Muscle of leg (tissue), 11 donors: ENCODE measurements around the gene FZR1. TPM values are rescaled to one million over a fixed set of nuclear protein-coding genes. Genes with fewer than 3 reads are reported as not detected.

Experiments used
- DNase-seq: peaks from one replicate; pipeline ENCODE4 v3.0.0; 2013
- H3K27ac ChIP-seq: one replicate; pipeline ENCODE4 v1.5.1; 2013; ENCODE audit warnings: mild to moderate bottlenecking, low read length, control low read depth
- H3K27me3 ChIP-seq: one replicate; pipeline ENCODE4 v1.6.1; 2013; ENCODE audit warnings: low read length; ENCODE audit not compliant: control insufficient read depth, insufficient read depth
- H3K36me3 ChIP-seq: one replicate; pipeline ENCODE4 v1.6.1; 2013; ENCODE audit warnings: low read length; ENCODE audit not compliant: control insufficient read depth, insufficient read depth
- H3K4me1 ChIP-seq: one replicate; pipeline ENCODE4 v1.6.1; 2013; ENCODE audit warnings: low read length; ENCODE audit not compliant: control insufficient read depth, insufficient read depth
- H3K4me3 ChIP-seq: one replicate; pipeline ENCODE4 v1.5.1; 2013; ENCODE audit warnings: low read length, control low read depth
- H3K9me3 ChIP-seq: replicated peaks from 2 replicates; pipeline ENCODE4 v1.6.1; 2013; ENCODE audit warnings: low read depth, low read length; ENCODE audit not compliant: control insufficient read depth
- WGBS: methylation state at CpG from one replicate; pipeline ENCODE4 v1.1.5; 2013; ENCODE audit warnings: missing lambda C conversion rate; ENCODE audit not compliant: insufficient coverage; 5-methylcytosine and 5-hydroxymethylcytosine counted together
- polyA plus RNA-seq, 8 donors: library from polyadenylated mRNA; unstranded; fragments of 120-200 nt; gene quantifications; one replicate each; pipeline versions ENCODE4 v1.2.1 to v1.2.3, GENCODE V29; 2013; ENCODE audit warnings: inconsistent platforms in 1 of 8, low replicate concordance in 1 of 8; ENCODE audit not compliant: insufficient read length in 8 of 8, insufficient read depth in 1 of 8
- total RNA-seq: library from RNA; stranded (reverse); fragments of 120-200 nt; gene quantifications from one replicate; pipeline ENCODE4 v1.2.4, GENCODE V29; 2013

FZR1 gene
- total and polyA plus RNA-seq, 9 donors: 20.8 to 47.3 (median 31.1) TPM

DNA sequence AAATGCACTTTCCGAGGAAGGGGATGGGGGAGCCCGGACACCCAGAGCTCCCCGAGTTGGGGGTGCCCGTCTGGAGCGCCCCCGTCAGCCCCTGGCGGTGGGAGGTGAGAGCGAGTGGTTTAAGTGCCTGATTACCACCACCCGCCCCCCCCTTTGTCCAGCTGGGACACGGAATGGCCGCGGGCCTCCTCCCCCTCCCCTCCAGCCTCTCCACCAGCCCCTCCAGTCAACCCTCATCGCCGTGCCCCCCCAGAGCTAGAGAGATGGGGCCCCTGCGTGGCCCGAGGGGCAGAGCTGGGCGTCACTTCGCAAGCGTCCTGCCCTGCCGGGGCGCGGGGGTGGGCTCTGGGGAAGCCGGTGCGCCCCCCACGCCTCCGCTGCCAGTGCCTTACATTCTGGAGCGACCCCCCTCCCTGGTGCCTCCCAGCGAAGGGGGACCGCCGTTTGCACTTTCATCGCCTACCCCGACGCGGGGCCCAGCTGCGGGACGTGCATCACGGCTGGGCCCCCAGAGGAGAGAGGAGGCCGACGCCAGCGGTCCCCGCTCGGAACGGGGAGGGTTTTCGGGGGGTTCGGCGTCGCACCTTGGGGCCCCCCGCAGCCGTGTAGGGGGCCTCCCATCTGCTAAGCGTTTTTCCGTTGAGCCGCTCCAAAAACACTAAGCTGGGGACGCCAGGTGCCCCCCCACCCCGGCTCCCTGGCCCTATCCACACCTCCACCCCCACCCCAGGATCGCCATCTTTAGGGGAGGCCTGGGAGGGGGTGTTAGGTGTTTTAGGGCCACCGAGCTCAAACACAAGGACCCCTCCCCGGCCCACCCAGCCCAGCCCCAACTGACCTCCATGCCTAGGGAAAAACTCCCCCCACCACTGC lies 42.2 kb upstream of the FZR1 start:
- Histone ChIP-seq H3K4me3 (no peak overlapping the region), H3K27ac (no peak overlapping the region), H3K27me3 (no peaks in the 10 kb centered on the region), H3K36me3 (peaks cover 26% of the 10 kb centered on the region), H3K4me1 (peaks cover 22% of the 10 kb centered on the region), H3K9me3 (peaks cover 5% of the 10 kb centered on the region)
- DNase-seq: no peak
- 32% methylated on average over 25 of the region's 57 CpGs for WGBS

DNA sequence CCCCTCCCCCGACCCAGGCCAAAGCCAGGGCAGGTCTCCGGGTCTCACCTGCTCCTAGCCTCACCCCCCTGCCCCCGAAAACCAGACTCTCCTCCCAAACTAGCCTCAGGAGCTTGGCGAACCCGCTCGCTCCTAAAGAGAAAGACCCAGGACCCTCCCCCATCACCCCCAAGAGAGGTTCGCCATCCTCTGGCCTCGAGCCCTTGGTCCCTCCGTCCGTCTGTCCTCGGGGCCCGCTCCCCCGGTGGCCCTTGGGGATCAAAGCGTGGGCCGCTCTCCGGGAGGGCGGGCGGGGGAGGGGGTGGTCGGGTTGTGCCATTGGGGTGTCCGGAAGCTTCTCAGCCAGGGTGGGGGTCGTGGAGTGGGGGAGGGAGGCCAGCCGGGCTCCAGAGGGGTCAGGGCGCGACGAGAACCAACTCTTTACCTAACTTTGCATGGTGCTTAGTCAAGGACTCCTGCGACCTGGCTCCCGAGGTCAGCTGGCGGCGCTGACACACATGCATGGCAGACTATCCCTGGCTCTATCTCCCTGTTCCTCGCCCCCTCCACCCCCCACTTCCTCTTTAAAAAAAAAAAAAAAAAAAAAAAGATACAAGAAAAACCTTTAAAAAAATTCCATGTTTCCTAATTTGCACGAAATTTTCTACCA lies 41.4 kb upstream of the FZR1 start:
- Histone ChIP-seq H3K4me1 (peaks cover 15% of the 10 kb centered on the region), H3K36me3 (peaks cover 26% of the 10 kb centered on the region), H3K27me3 (no peaks in the 10 kb centered on the region), H3K4me3 (no peak overlapping the region), H3K9me3 (peaks cover 5% of the 10 kb centered on the region), H3K27ac (no peak overlapping the region)
- WGBS: 31% methylated on average over 4 of the region's 31 CpGs
- no peak for DNase-seq

GRCh38 chr19:3465552-3465951 lies 40.6 kb upstream of the FZR1 start:
- 54% methylated on average over 6 of the region's 7 CpGs for WGBS
- Histone ChIP-seq H3K9me3 (peaks cover 5% of the 10 kb centered on the region), H3K27me3 (no peaks in the 10 kb centered on the region), H3K4me1 (peaks cover 11% of the 10 kb centered on the region), H3K36me3 (peaks cover 22% of the 10 kb centered on the region), H3K27ac (no peak overlapping the region), H3K4me3 (no peak overlapping the region)
- no peak for DNase-seq

GRCh38 chr19:3466635-3467034 lies 39.5 kb upstream of the FZR1 start:
- WGBS: 79% methylated on average over 3 of the region's 9 CpGs
- Histone ChIP-seq H3K4me1 (peaks cover 11% of the 10 kb centered on the region), H3K36me3 (peaks cover 22% of the 10 kb centered on the region), H3K27ac (no peak overlapping the region), H3K4me3 (no peak overlapping the region), H3K27me3 (no peaks in the 10 kb centered on the region), H3K9me3 (peaks cover 5% of the 10 kb centered on the region)
- no peak for DNase-seq

DNA sequence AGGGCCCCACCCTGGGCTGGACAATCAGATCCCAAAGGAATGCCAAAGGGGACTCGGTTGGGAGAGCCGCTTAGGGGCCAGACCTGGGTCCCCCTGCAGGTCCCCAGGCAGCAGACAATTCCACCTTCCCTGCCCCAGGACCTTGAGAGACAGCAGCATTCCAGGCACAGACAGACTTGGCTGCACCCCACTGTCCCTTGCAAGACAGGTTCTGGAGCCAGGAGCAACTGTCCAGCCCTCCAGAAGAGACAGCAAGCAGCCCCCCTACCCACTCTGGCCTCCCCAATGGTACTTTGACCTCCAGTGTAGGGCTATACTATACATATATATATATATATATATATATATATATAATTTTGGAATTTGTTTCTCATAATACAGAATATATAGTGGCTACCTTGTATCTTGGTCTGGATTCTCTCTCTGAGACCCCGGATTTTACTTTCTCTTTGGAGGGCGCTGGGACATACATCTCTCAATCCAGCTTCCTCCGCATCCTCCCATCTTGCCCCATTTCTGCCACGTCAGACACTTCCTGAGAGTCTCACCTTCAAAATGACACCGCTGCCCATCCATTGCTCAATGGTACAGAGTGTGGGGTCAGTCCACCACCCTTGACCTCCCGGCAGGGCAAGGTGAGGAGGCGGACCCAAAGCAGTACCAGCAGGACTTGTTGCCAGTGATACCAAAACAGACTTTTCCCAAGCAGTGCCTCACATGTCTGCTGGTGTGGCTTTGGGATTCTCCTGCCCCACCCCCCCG lies 38.5 kb upstream of the FZR1 start:
- Histone ChIP-seq H3K36me3 (peaks cover 20% of the 10 kb centered on the region), H3K27ac (no peak overlapping the region), H3K4me3 (no peak overlapping the region), H3K27me3 (no peaks in the 10 kb centered on the region), H3K9me3 (peaks cover 5% of the 10 kb centered on the region), H3K4me1 (peaks cover 13% of the 10 kb centered on the region)
- no peak for DNase-seq
- 95% methylated on average over 6 of the region's 10 CpGs for WGBS

DNA sequence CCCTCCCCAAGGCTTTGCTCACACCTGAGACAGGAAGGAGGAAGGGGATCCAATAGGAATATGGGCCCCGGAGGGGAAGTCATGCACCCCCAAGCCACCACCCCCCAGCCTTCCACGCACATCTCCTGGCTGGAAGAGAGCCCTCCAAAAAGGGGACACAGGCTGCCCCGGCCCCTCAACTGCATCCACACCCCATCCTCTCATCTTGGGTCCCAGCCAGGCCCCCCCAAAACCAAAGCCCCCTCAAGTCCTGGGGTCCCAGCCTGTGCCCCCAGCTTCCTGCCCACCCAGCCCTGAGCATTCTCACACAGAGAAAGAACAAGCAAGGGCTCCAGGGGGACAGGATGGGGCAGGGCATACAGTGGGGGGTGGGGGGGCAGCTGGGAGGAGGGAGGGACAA lies 37.9 kb upstream of the FZR1 start:
- peaks cover 5% of the 10 kb centered on the region for H3K9me3 ChIP-seq
- no peak overlapping the region for H3K27ac ChIP-seq
- WGBS: no CpG with 5 or more reads among the region's 3 CpGs
- peaks cover 8% of the 10 kb centered on the region for H3K4me1 ChIP-seq
- no peak for DNase-seq
- no peak overlapping the region for H3K4me3 ChIP-seq
- no peaks in the 10 kb centered on the region for H3K27me3 ChIP-seq
- peaks cover 17% of the 10 kb centered on the region for H3K36me3 ChIP-seq

DNA sequence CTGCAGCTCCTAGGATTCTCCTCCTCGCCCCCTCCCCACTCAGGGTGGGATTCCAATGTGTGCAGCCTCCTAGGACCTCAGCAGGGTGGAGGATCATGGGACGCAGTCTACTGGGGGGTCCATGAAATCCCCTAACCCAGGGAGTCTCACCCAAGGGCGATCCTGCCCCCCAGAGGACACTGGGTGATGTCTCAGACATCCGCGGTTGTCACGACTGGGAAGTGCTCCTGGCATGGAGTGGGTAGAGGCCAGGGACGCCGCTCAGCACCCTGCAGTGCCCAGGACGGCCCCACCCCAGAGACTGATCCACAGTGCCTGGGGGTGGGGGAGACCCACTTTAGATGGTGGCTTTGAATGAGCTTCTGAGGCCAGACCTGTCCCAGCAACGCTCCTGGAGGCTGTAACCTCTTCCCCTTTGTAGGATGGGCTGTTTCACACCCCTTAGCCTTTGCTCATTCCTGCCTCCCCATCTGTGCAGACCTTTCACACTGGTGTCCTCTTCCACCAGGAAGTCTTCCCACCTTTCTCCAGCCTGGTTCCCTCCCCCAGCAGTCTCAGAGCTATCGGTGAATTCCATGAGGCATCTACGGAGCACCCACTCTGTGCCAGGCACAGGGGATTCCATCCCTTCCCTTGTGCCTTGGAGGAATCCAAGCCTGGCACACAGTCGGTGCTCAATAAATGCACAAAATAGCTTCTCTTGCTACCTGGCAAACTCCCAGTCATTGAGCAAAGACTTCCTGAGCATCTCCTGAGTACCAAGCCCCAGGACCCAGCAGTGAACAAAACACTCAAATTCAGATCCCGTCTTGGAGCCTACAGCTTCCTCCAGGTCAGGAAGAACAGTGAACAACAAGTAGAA lies 36.2 kb upstream of the FZR1 start:
- H3K27ac ChIP-seq: no peak overlapping the region
- peaks cover 2% of the 10 kb centered on the region for H3K27me3 ChIP-seq
- H3K36me3 ChIP-seq: peaks cover 10% of the 10 kb centered on the region
- DNase-seq: no peak
- no peak overlapping the region for H3K4me3 ChIP-seq
- peaks cover 5% of the 10 kb centered on the region for H3K9me3 ChIP-seq
- WGBS: 45% methylated on average over 9 of the region's 14 CpGs
- H3K4me1 ChIP-seq: peaks cover 2% of the 10 kb centered on the region

GRCh38 chr19:3470500-3471128 lies 35.5 kb upstream of the FZR1 start:
- peaks cover 10% of the 10 kb centered on the region for H3K36me3 ChIP-seq
- 49% methylated on average over 8 of the region's 11 CpGs for WGBS
- H3K4me1 ChIP-seq: peaks cover 2% of the 10 kb centered on the region
- H3K27ac ChIP-seq: no peak overlapping the region
- no peak for DNase-seq
- H3K27me3 ChIP-seq: peaks cover 2% of the 10 kb centered on the region
- H3K4me3 ChIP-seq: no peak overlapping the region
- H3K9me3 ChIP-seq: peaks cover 5% of the 10 kb centered on the region

DNA sequence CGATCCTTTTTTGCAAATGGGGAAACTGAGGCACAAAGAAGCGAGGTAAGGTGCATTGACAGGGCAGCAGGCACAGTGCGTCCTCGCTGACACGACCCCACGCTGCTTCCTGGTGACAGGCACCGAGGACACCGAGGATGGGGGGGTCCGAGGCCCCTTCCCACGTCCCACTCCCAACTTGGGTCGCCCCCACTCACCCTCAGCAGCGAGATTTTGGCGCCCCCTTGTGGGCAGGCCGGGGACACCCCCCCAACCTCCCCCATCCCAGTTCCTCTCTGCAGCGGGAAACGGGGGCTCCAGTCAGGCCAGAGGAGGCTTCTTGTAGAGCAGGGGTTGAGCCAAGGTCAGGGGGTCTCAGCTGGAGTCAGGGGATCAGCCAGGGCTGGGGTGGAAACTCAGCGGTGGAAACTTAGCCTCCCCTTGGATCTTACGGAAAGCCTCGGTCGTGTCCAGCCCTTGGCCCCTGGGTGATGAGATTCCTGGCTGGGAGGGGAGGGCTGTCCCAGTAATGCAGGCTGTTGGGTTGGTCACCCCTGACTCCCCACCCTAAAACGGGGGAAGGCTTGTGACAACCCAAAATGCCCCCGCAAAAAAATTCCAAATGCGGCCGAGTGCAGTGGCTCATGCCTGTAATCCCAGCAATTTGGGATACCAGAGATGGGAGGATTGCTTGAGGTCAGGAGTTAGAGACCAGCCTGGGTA lies 34.0 kb upstream of the FZR1 start:
- no peak for DNase-seq
- peaks cover 2% of the 10 kb centered on the region for H3K27me3 ChIP-seq
- WGBS: 60% methylated on average over 6 of the region's 24 CpGs
- H3K27ac ChIP-seq: no peak overlapping the region
- peaks cover 5% of the 10 kb centered on the region for H3K9me3 ChIP-seq
- H3K36me3 ChIP-seq: peaks cover 4% of the 10 kb centered on the region
- peaks cover 2% of the 10 kb centered on the region for H3K4me1 ChIP-seq
- H3K4me3 ChIP-seq: no peak overlapping the region
